ENCODE measurements around the gene ZNF223. TPM values are rescaled to one million over a fixed set of nuclear protein-coding genes. Genes with fewer than 3 reads are reported as not detected.

The ZNF223 gene
- total and polyA plus RNA-seq, 9 of the 15 experiments (the other 6 are each of a cell fraction or from before 2014, with no cell fraction given) = 0.21 to 1.8 (median 0.71) TPM

DNA sequence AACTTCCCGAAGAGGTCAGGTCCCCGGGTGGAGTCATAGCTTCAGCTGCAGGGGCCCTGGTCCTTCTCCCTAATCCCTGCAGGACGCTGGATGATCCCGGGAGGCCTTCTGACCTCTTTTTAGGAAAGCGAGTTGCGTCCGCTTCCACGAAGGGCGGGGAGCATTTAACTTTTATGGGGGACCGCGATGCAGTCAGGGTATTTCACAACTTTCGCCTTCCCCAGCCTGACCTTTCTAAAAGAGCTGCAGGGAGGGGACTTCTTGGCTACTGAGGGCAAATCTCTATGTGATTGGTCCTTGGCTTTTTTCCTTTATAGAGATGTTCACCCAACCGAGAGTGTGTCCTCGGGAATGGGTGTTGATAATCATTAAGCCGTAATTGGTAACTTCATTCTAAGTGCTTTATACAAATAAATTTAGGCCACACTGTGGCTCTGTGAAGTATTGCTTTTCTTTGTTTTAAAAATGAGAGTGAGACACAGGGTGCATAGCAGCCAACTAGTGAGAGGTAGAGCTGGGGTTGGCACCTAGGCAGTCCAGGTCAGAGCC, 48.3 kb upstream of the ZNF223 start:
- 13% methylated on average over 14 of the region's 15 CpGs for WGBS (ENCODE audit: insufficient coverage, low coverage, missing lambda C conversion rate)
- H3K9me1 ChIP-seq (ENCODE audit: control insufficient read depth, insufficient read depth, low read length) = no peaks in the 10 kb centered on the region
- peaks cover 7% of the 10 kb centered on the region; the same call in 1 of the 3 replicates for H3K79me2 ChIP-seq (ENCODE audit: control insufficient read depth, insufficient read depth, low read length)
- H2AFZ ChIP-seq (ENCODE audit: low read depth, low read length) = peak overlapping the region; percentile 94
- BruUV-seq (replicated peaks) = no TSS peak
- no peaks in the 10 kb centered on the region for H3K27me3 ChIP-seq (ENCODE audit: control insufficient read depth in 2 of 2, insufficient read depth in 2 of 2, low read length in 2 of 2)
- in situ Hi-C loops (cut with MboI) = no loop called here
- 0 out of 3 replicates have a peak, but pooled peaks cover 1% of the 10 kb centered on the region for H3K36me3 ChIP-seq (ENCODE audit: control insufficient read depth, insufficient read depth, low read length)
- peak; percentile 13 to 18 (median 16) for DNase-seq (ENCODE audit: extremely low read depth in 1 of 4, low spot score in 3 of 4)
- intact Hi-C loops (cut with micrococcal nuclease) = loop anchor here (10.0 kb wide), 1 partner anchor 111 kb away; the partner anchor contains the start of gene ZNF225
- H3K4me3 ChIP-seq = peak overlapping the region; percentile 60
- no peaks in the 10 kb centered on the region for H4K20me1 ChIP-seq (replicated peaks; ENCODE audit: control insufficient read depth, insufficient read depth, low read length)
- no peaks in the 10 kb centered on the region; the same call in 1 of the 2 replicates for H3K9me3 ChIP-seq (replicated peaks; ENCODE audit: control insufficient read depth, insufficient read depth, low read depth, low read length)
- peaks cover 0 to 4% of the 10 kb centered on the region in 2 experiments; a peak in 2 of 5 replicates for H3K4me1 ChIP-seq (replicated peaks in 1 of 2; ENCODE audit: control insufficient read depth in 2 of 2, insufficient read depth in 2 of 2, low read length in 2 of 2)
- TF ChIP-seq CEBPB (tag; IDR thresholded peaks at IDR 0.05) = peak; percentile 10; the same call in 1 of the 2 replicates
- no peak for TF ChIP-seq SP1 (CRISPR knock-in tag; IDR thresholded peaks at IDR 0.05)
- TF ChIP-seq ZBTB7A (IDR thresholded peaks at IDR 0.05; ENCODE audit: borderline replicate concordance, control insufficient read depth, low read depth, low read length) = 0 out of 2 replicates have a peak, but pooled peaks have one; percentile 13
- H3K4me2 ChIP-seq (ENCODE audit: insufficient read depth, low read length) = peak overlapping the region; percentile 91
- FAIRE-seq = no peak
- CTCF ChIA-PET (ENCODE audit: low intra/inter-chr PET ratio) = no interaction called here
- peak overlapping the region; percentile 60; the same call in 1 of the 3 replicates for H3K27ac ChIP-seq (ENCODE audit: extremely low read depth, low read depth, low read length)
- peak; percentile 43 for ATAC-seq
- peak overlapping the region; percentile 72 to 92 for H3K9ac ChIP-seq (ENCODE audit: insufficient read depth in 1 of 2, low read depth in 2 of 2, low read length in 2 of 2)
- POLR2A ChIA-PET = interaction anchor here (0.9 kb wide), 1 partner anchor 301 kb away, joined by 3 read pairs; the partner anchor contains the start of gene ZNF235

DNA sequence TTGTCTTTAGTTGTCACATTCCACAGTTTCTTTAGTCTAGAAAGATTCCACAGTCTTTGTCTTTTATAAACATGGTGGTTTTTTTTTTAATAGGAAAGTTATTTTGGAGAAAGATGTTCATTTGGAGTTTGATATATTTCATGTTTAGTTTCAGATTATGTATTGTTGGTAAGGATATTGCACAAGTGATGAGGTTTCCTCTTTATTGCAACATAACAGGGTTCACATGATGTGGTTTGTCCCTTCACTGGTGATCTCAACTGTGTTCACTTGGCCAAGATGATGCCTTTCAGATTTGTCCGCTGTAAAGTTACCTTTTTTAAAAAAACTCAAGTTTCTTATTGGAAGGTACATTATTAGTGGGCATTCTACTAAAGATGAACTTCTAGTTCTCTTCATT, 45.9 kb upstream of the ZNF223 start:
- no peak overlapping the region for H2AFZ ChIP-seq (ENCODE audit: low read depth, low read length)
- no peak overlapping the region for H3K4me2 ChIP-seq (ENCODE audit: insufficient read depth, low read length)
- peaks cover 0 to 4% of the 10 kb centered on the region in 2 experiments; a peak in 2 of 5 replicates for H3K4me1 ChIP-seq (replicated peaks in 1 of 2; ENCODE audit: control insufficient read depth in 2 of 2, insufficient read depth in 2 of 2, low read length in 2 of 2)
- BruUV-seq (replicated peaks) = no TSS peak
- no peak for ATAC-seq
- POLR2A ChIA-PET = no interaction called here
- H3K27ac ChIP-seq (ENCODE audit: extremely low read depth, low read depth, low read length) = no peak overlapping the region
- H3K9me3 ChIP-seq (replicated peaks; ENCODE audit: control insufficient read depth, insufficient read depth, low read depth, low read length) = peaks cover 4% of the 10 kb centered on the region
- in situ Hi-C loops (cut with MboI) = no loop called here
- H3K9me1 ChIP-seq (ENCODE audit: control insufficient read depth, insufficient read depth, low read length) = no peaks in the 10 kb centered on the region
- intact Hi-C loops (cut with micrococcal nuclease) = loop anchor here (10.0 kb wide), 1 partner anchor 109 kb away; the partner anchor contains the start of gene ZNF225
- H3K9ac ChIP-seq (ENCODE audit: insufficient read depth in 1 of 2, low read depth in 2 of 2, low read length in 2 of 2) = no peak overlapping the region
- H3K27me3 ChIP-seq (ENCODE audit: control insufficient read depth in 2 of 2, insufficient read depth in 2 of 2, low read length in 2 of 2) = no peaks in the 10 kb centered on the region
- H3K79me2 ChIP-seq (ENCODE audit: control insufficient read depth, insufficient read depth, low read length) = peaks cover 7% of the 10 kb centered on the region; the same call in 1 of the 3 replicates
- no peak for DNase-seq (ENCODE audit: extremely low read depth in 1 of 4, low spot score in 3 of 4)
- WGBS (ENCODE audit: insufficient coverage, low coverage, missing lambda C conversion rate) = 21% methylated on average over 1 of the region's 1 CpG
- CTCF ChIA-PET (ENCODE audit: low intra/inter-chr PET ratio) = no interaction called here
- no peak overlapping the region for H3K4me3 ChIP-seq
- H3K36me3 ChIP-seq (ENCODE audit: control insufficient read depth, insufficient read depth, low read length) = peaks cover 17% of the 10 kb centered on the region; the same call in 2 of the 3 replicates
- no peaks in the 10 kb centered on the region for H4K20me1 ChIP-seq (replicated peaks; ENCODE audit: control insufficient read depth, insufficient read depth, low read length)
- no peak for FAIRE-seq
- no peak for TF ChIP-seq CEBPG (CRISPR knock-in tag; IDR thresholded peaks at IDR 0.05)
- TF ChIP-seq CEBPG (tag; conservative IDR thresholded peaks at IDR 0.05 in 1 of 2, IDR thresholded peaks at IDR 0.05 in 1 of 2) = peak; percentile 53 to 76
- no peak for TF ChIP-seq HMG20A (CRISPR knock-in tag; conservative IDR thresholded peaks at IDR 0.05)
- no peak for TF ChIP-seq ZNF699 (CRISPR knock-in tag; IDR thresholded peaks at IDR 0.05; ENCODE audit: insufficient replicate concordance)
- no peak for TF ChIP-seq ZBTB34 (CRISPR knock-in tag; IDR thresholded peaks at IDR 0.05)
